ENCODE measurements around the gene RPL34. TPM values are rescaled to one million over a fixed set of nuclear protein-coding genes. Genes with fewer than 3 reads are reported as not detected.

Gene RPL34
- total and polyA plus RNA-seq, 2 of the 4 experiments (the other 2 are of a cell fraction): 1,435 to 2,037 TPM

- peaks cover 2% of the 10 kb centered on the region; the same call in 1 of the 2 replicates for H3K4me1 ChIP-seq (ENCODE audit: control insufficient read depth, insufficient read depth, low read length)
- H3K23ac ChIP-seq (ENCODE audit: low read depth, low read length): no peak overlapping the region
- no peaks in the 10 kb centered on the region; the same call in 1 of the 2 replicates for H3K9me1 ChIP-seq (ENCODE audit: insufficient read depth, low read length)
- H4K5ac ChIP-seq (ENCODE audit: low read depth, low read length): no peak overlapping the region
- H3K4me3 ChIP-seq (ENCODE audit: insufficient read depth, low read depth, low read length): no peak overlapping the region
- TF ChIP-seq RCOR1 (IDR thresholded peaks at IDR 0.05; ENCODE audit: insufficient replicate concordance, low read length) (no peak), BHLHE40 (IDR thresholded peaks at IDR 0.05; ENCODE audit: low read depth, low read length) (no peak), SMC3 (IDR thresholded peaks at IDR 0.05; ENCODE audit: low read depth, low read length) (no peak), NFE2L2 (IDR thresholded peaks at IDR 0.05; ENCODE audit: low read depth, low read length) (no peak), MAZ (IDR thresholded peaks at IDR 0.05; ENCODE audit: borderline replicate concordance, low read depth, low read length) (no peak)
- TF ChIP-seq, protein P1, sequence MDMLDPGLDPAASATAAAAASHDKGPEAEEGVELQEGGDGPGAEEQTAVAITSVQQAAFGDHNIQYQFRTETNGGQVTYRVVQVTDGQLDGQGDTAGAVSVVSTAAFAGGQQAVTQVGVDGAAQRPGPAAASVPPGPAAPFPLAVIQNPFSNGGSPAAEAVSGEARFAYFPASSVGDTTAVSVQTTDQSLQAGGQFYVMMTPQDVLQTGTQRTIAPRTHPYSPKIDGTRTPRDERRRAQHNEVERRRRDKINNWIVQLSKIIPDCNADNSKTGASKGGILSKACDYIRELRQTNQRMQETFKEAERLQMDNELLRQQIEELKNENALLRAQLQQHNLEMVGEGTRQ (IDR thresholded peaks at IDR 0.05; ENCODE audit: low read depth, low read length): no peak
- H2AK5ac ChIP-seq (ENCODE audit: low read depth, low read length): no peak overlapping the region
- H3K56ac ChIP-seq (ENCODE audit: extremely low read depth, insufficient read depth, low read length): no peak overlapping the region
- WGBS, 2 experiments (ENCODE audit: extremely low coverage in 2 of 2, insufficient read length in 1 of 2): 100% methylated on average over 1 of the region's 1 CpG; no CpG with 5 or more reads in 1 of the 2 experiments
- ChIA-PET CTCF (no interaction called here), POLR2A (ENCODE audit: unreplicated experiment) (interaction anchor here (1.0 kb wide), 1 partner anchor 596 kb away, joined by 4 read pairs; no protein-coding TSS in a partner anchor)
- intact Hi-C loops (cut with micrococcal nuclease): no loop called here
- H3K27ac ChIP-seq (ENCODE audit: insufficient read depth, low read length): no peak overlapping the region
- peaks cover 54% of the 10 kb centered on the region for H3K36me3 ChIP-seq (ENCODE audit: control insufficient read depth, insufficient read depth, low read length)
- in situ Hi-C loops (cut with MboI; ENCODE audit: low sequenced_read_pairs): no loop called here
- no peak overlapping the region for H2BK20ac ChIP-seq (ENCODE audit: low read depth, low read length)
- H2AK9ac ChIP-seq (replicated peaks; ENCODE audit: low read depth, low read length, poor library complexity): no peak overlapping the region
- H4K20me1 ChIP-seq (ENCODE audit: insufficient read depth, low read length): peaks cover 40% of the 10 kb centered on the region
- no peak for ATAC-seq (ENCODE audit: low read depth)
- no peak overlapping the region for H4K91ac ChIP-seq (ENCODE audit: insufficient read depth, low read depth, low read length)
- H2AFZ ChIP-seq (replicated peaks; ENCODE audit: low read length, poor library complexity): no peak overlapping the region
- no TSS peak for BruUV-seq (replicated peaks)
- H3K27me3 ChIP-seq (ENCODE audit: control insufficient read depth, insufficient read depth, low read length): no peaks in the 10 kb centered on the region
- no peak overlapping the region for H3K9ac ChIP-seq (ENCODE audit: low read depth, low read length)
- DNase-seq: no peak
- no peak overlapping the region for H3K14ac ChIP-seq (replicated peaks; ENCODE audit: low read depth, low read length)
- H4K8ac ChIP-seq (ENCODE audit: low read depth in 2 of 2, low read length in 2 of 2): no peak overlapping the region
- no peak overlapping the region for H3K18ac ChIP-seq (ENCODE audit: low read depth, low read length)
- H2BK5ac ChIP-seq (ENCODE audit: low read depth, low read length, poor library complexity, severe bottlenecking): no peak overlapping the region
- dilution Hi-C loops (cut with HindIII; ENCODE audit: low sequenced_read_pairs, unreplicated experiment): no loop called here
- H3K79me1 ChIP-seq (ENCODE audit: low read depth in 1 of 2, low read length in 2 of 2): peaks cover 19 to 51% of the 10 kb centered on the region in 2 experiments
- no peak overlapping the region for H2BK15ac ChIP-seq (ENCODE audit: low read depth, low read length)
- H3K4me2 ChIP-seq (ENCODE audit: low read depth, low read length): no peak overlapping the region
- no peak overlapping the region for H3K4ac ChIP-seq (ENCODE audit: low read depth, low read length)
- H2BK120ac ChIP-seq (ENCODE audit: low read depth, low read length): no peak overlapping the region
- H3K9me3 ChIP-seq (ENCODE audit: control insufficient read depth, insufficient read depth, low read length): no peaks in the 10 kb centered on the region
These were observed 5.7 kb downstream of the RPL34 start for GRCh38 chr4:108626056-108626455.

Measured in IMR-90 (cell line).